GM21619 (cell line): Measurements from ENCODE around the gene LSS.
"Not testable (repeated sequence)": the region's sequence is repeated elsewhere in the genome, so short reads cannot be mapped to it uniquely, and the experiment has no call there.

Source experiments
- ATAC-seq: cut with Tn5 transposase; IDR thresholded peaks from one replicate; pipeline ENCODE4 v1.9.1; 2021; ENCODE audit not compliant: unreplicated experiment

The LSS gene

DNA sequence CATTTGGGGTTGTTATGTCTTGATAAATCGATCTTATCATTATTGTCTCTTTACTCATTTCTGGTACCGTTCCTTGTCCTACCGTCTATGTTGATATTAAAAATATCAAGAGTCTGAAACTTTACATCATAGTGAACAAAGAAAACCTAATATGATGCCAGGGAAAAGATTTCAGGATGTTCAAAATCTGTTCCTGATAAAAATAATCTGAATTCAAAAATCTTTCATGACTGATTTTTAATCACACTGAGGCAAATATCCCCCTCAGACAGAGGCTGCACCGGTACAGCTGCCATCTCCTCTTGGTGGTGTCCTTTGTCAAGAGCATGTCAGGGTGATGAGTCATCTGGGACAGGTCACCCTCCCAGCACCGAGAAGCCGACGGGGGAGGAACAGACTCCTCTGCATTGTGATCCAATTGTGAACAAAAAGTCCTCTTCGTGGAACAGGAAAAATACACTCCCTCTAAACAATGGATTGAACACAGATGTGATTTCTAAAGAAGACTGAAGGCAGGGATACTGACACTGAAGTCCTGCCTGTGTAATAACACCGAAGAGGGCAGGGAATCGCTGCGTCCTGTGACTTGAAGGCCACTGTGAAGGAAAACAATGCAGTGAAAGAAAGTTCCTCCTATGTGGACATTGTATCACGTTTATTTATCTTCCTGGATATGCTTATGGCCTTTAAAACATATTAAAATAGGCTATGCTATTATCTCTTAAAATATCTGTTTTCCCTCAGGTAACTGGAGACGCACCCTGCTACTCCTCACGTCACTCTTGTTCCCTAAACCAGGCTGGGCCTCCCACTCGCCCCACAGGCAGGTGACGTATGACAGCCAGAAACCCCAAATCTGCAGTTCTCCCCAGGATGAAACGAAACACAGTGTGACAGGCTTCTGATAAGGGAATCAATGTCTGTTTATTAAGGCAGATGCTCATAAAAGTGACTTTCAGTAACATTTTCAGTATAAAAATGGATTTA is 40.1 kb downstream of the LSS start:
- ATAC-seq, result no peak

- no peak for ATAC-seq
Observed at GRCh38 chr21:46187814-46188213, 40.8 kb downstream of the LSS start.

GRCh38 chr21:46187261-46187660 is 41.3 kb downstream of the LSS start:
- no peak for ATAC-seq

GRCh38 chr21:46185716-46186115 is 42.9 kb downstream of the LSS start:
- ATAC-seq, result no peak

- ATAC-seq, result peak; percentile 46
Observed at GRCh38 chr21:46184625-46185555, 43.7 kb downstream of the LSS start.

DNA sequence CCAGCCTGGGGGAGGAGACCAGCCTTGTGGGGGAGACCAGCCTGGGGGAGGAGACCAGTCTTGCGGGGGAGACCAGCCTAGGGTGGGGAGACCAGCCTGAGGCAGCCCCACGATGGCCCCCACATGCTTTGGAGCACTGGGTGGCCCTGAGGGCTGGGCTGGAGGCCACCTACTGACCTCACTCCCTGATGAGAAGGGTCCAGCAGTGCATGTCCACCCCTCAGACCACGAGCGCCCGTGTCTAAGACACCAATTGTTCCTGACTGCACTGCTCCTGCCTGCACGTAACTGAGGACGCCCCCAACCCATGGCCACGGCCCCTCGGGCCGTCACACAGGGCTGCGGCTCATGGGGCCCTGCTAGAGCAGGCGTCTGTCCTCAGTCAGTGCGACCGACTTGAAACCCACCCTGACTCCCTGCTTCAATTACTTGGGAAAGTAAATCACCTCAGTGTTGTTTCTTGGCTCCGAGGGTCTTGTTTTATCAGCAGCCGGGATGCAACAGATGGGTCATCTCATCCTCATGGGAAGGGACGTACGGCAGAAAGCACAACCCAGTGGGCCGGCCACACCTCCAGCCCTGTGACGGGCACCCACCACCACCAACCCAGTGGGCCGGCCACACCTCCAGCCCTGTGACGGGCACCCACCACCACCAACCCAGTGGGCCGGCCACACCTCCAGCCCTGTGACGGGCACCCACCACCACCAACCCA is 44.5 kb downstream of the LSS start, which contains the start of gene SPATC1L:
TSS of gene SPATC1L (minus strand) at position 550 of the 715 bp plus-strand sequence. CDS start 1,643 bp downstream, outside the sequence.
- ATAC-seq, result peak; percentile 42

DNA sequence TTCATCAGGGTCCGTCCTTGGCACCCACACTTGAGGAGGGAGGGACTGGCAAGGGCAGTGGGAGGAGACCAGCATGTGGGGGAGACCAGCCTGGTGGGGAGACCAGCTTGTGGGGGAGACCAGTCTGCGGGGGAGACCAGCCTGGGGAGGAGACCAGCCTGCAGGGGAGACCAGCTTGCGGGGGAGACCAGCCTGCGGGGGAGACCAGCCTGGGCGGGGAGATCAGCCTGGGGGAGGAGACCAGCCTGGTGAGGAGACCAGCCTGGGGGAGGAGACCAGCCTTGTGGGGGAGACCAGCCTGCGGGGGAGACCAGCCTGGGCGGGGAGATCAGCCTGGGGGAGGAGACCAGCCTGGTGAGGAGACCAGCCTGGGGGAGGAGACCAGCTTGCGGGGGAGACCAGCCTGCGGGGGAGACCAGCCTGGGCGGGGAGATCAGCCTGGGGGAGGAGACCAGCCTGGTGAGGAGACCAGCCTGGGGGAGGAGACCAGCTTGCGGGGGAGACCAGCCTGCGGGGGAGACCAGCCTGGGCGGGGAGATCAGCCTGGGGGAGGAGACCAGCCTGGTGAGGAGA is 45.2 kb downstream of the LSS start:
- not testable (repeated sequence) for ATAC-seq

DNA sequence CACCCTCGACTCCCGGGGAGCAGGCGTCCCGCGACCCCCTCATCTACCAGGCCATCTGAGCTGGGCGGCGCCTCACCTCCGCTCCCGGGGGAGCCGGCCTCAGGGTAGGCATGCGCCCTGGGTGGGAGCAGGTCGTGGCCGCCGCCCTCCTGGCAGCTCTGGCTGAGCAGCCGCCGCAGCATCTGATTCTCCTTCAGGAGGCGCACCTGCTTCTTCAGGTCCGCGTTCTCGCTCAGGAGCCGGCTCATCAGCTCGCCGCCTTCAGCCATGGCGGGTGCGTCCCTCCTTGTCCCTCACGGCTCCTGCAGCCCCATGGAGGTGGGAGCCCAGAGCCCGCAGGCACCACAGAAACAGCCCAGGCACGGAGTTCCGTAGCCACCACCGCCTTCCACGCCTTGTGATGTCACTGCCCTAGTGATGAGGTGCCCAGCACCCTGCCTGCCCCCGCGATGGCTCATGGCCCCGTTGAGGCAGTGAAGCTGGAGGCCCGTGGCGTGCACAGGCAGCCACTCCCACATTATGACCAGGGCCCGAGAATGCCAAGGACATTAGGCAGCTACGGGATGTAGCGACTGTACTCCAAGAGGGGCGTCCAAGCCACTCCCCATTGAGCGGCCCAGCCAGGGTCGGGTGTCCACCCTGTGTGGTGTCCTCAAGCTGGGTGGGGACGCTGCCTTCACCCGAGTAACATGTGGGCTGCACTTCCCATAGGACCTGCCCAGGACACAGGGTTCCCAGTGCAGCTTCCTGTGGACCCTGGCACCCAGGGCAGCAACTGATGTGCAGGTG is 45.8 kb downstream of the LSS start:
- ATAC-seq, result no peak

GRCh38 chr21:46181953-46182547 is 46.5 kb downstream of the LSS start:
- ATAC-seq, result no peak

GRCh38 chr21:46181436-46181835 is 47.1 kb downstream of the LSS start:
- ATAC-seq, result no peak

GRCh38 chr21:46180778-46181391 is 47.7 kb downstream of the LSS start:
- no peak for ATAC-seq

GRCh38 chr21:46180079-46180722 is 48.4 kb downstream of the LSS start:
- no peak for ATAC-seq

DNA sequence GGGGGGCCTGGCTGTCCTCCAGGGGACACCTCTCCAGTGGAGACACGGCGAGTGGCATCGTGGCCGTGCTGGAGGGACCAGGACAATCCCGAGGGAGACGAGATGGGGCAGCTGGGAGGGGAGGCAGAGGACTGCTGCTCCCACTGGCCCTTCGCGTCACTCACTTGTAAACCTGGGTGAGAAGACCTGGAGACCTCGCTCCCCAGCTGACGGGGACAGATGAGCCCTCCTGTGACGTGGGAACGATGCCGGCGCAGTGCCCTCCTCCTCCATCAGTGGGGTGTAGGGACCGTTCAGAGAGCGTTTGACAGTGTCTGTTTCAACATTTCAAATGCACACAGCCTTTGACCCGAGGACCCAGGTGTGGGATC is 48.9 kb downstream of the LSS start:
- ATAC-seq, result no peak

- ATAC-seq, result no peak
Observed at GRCh38 chr21:46178961-46179360, 49.6 kb downstream of the LSS start.

- not testable (repeated sequence) for ATAC-seq
Observed at GRCh38 chr21:46176443-46177129, 52.0 kb downstream of the LSS start.

DNA sequence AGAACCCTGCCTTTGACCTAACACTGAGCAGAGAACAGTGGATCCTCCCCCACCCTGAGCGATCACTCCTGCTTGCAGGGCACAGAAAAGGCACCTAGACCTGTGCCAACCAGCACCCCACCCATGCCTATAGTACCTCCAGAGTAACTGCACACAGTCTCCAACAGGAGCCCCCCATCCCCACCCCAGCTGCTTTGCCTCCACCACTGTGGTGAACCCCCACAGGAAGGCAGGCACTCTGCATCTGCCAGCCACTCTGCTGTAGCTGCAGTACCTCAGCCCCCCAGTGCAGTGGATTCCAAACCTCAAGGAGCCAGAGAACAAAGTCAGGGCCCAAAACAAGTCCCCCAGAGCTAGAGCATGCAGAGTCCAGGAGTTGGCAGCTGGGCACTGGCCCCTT is 55.0 kb downstream of the LSS start:
- no peak for ATAC-seq

- ATAC-seq, result no peak
Observed at GRCh38 chr21:46172863-46173528, 55.6 kb downstream of the LSS start.
